WTC11 (cell line): Measurements from ENCODE around the gene PNMA8A. TPM values are rescaled to one million over a fixed set of nuclear protein-coding genes. Genes with fewer than 3 reads are reported as not detected.
"Not testable (repeated sequence)": the region's sequence is repeated elsewhere in the genome, so short reads cannot be mapped to it uniquely, and the experiment has no call there.

Experiments used
- ATAC-seq: fragments of 200-7000 bp; cut with Tn5 transposase; 2 replicates; pipeline ENCODE4 v1.10.0; 2021; ENCODE audit warnings: mild to moderate bottlenecking, moderate library complexity
- CTCF ChIA-PET: fragments of 300-600 bp; sonication (Branson Sonifier 250); formaldehyde crosslinking; loops from one replicate; lab custom pipeline; 2021; ENCODE audit warnings: antibody characterized with exemption; lab: Charles Lee
- POLR2A ChIA-PET: fragments of 350-600 bp; sonication (Branson Sonifier 250); formaldehyde crosslinking; loops from one replicate; lab custom pipeline; 2021; ENCODE audit warnings: antibody characterized with exemption; lab: Charles Lee
- DNase-seq: peaks from one replicate; pipeline ENCODE4 v3.0.0; 2021; ENCODE audit warnings: low spot score
- H3K27ac Mint-ChIP-seq: 2 replicates; pipeline ENCODE4 v1.8.0; 2021; ENCODE audit warnings: mixed read lengths
- H3K27me3 Mint-ChIP-seq: 2 replicates; pipeline ENCODE4 v1.8.0; 2021; ENCODE audit warnings: low read depth, mild to moderate bottlenecking, moderate library complexity, mixed read lengths
- H3K36me3 Mint-ChIP-seq: 2 replicates; pipeline ENCODE4 v1.8.0; 2021; ENCODE audit warnings: mixed read lengths
- H3K4me1 Mint-ChIP-seq: 2 replicates; pipeline ENCODE4 v1.8.0; 2022; ENCODE audit warnings: mixed read lengths
- H3K4me3 Mint-ChIP-seq: 2 replicates; pipeline ENCODE4 v1.8.0; 2021; ENCODE audit warnings: mild to moderate bottlenecking, moderate library complexity, mixed read lengths
- H3K9me3 Mint-ChIP-seq: 2 replicates; pipeline ENCODE4 v1.8.0; 2021; ENCODE audit warnings: mixed read lengths
- ATF3 ChIP-seq: sonication (generic); formaldehyde crosslinking; conservative IDR thresholded peaks from 2 replicates; pipeline ENCODE4 v1.8.1; 2022; ENCODE audit warnings: mild to moderate bottlenecking, missing genetic modification reagents
- CBFB ChIP-seq: sonication (generic); formaldehyde crosslinking; IDR thresholded peaks from 2 replicates; pipeline ENCODE4 v1.8.1; 2022; ENCODE audit warnings: mild to moderate bottlenecking, low read depth, missing genetic modification reagents
- CTCF ChIP-seq: fragments of 200-600 bp; IDR thresholded peaks from 2 replicates; pipeline ENCODE4 v1.8.0; 2022; ENCODE audit warnings: antibody characterized with exemption
- E2F1 ChIP-seq: sonication (generic); formaldehyde crosslinking; IDR thresholded peaks from 2 replicates; pipeline ENCODE4 v1.8.0; 2022; ENCODE audit warnings: mild to moderate bottlenecking, missing genetic modification reagents
- E2F5 ChIP-seq: sonication (generic); formaldehyde crosslinking; IDR thresholded peaks from 2 replicates; pipeline ENCODE4 v1.8.1; 2022; ENCODE audit warnings: mild to moderate bottlenecking, moderate library complexity, missing genetic modification reagents
- FOXK1 ChIP-seq: sonication (generic); formaldehyde crosslinking; IDR thresholded peaks from 2 replicates; pipeline ENCODE4 v1.8.0; 2022; ENCODE audit warnings: mild to moderate bottlenecking, moderate library complexity, missing genetic modification reagents
- MLX ChIP-seq: sonication (generic); formaldehyde crosslinking; IDR thresholded peaks from 2 replicates; pipeline ENCODE4 v1.8.1; 2023; ENCODE audit warnings: mild to moderate bottlenecking, missing genetic modification reagents, moderate library complexity
- STAT6 ChIP-seq: sonication (generic); formaldehyde crosslinking; conservative IDR thresholded peaks from 2 replicates; pipeline ENCODE4 v1.8.1; 2023; ENCODE audit warnings: mild to moderate bottlenecking, low read depth, missing genetic modification reagents, moderate library complexity
- TEAD1 ChIP-seq: sonication (generic); formaldehyde crosslinking; IDR thresholded peaks from 2 replicates; pipeline ENCODE4 v1.8.0; 2022; ENCODE audit warnings: mild to moderate bottlenecking, missing genetic modification reagents
- TP53 ChIP-seq: sonication (generic); formaldehyde crosslinking; IDR thresholded peaks from 2 replicates; pipeline ENCODE4 v1.8.1; 2023; ENCODE audit warnings: mild to moderate bottlenecking, missing genetic modification reagents
- USF1 ChIP-seq: sonication (generic); formaldehyde crosslinking; IDR thresholded peaks from 2 replicates; pipeline ENCODE4 v1.8.0; 2022; ENCODE audit warnings: mild to moderate bottlenecking, missing genetic modification reagents
- ZMAT4 ChIP-seq: fragments of 250-450 bp; sonication (Bioruptor Pico); IDR thresholded peaks from 2 replicates; pipeline ENCODE4 v1.9.0; 2021; ENCODE audit warnings: mild to moderate bottlenecking
- ZNF396 ChIP-seq: fragments of 250-450 bp; sonication (Bioruptor Pico); IDR thresholded peaks from 2 replicates; pipeline ENCODE4 v1.8.0; 2021; ENCODE audit warnings: mild to moderate bottlenecking, moderate library complexity, borderline replicate concordance
- total RNA-seq: library from RNA; stranded (reverse); gene quantifications from 3 replicates; pipeline ENCODE4 v1.2.3, GENCODE V29; 2021

PNMA8A gene
- total RNA-seq, 1 experiment from 2014 or later, result 25.4 TPM

GRCh38 chr19:46435009-46435408 is 36.4 kb downstream of the PNMA8A start:
- DNase-seq (no peak), ATAC-seq (no peak)
- Mint-ChIP-seq H3K9me3 (no peaks in the 10 kb centered on the region), H3K27ac (no peak overlapping the region), H3K4me3 (no peak overlapping the region), H3K27me3 (peaks cover 5% of the 10 kb centered on the region; the same call in 1 of the 2 replicates), H3K36me3 (no peaks in the 10 kb centered on the region), H3K4me1 (0 out of 2 replicates have a peak, but pooled peaks cover 4% of the 10 kb centered on the region)
- ChIA-PET CTCF (interaction anchor here (0.6 kb wide), 1 partner anchor 30 kb away, joined by 3 read pairs; no protein-coding TSS in a partner anchor), POLR2A (no interaction called here)
- TF ChIP-seq CTCF, result no peak
- no peak for TF ChIP-seq MLX (CRISPR knock-in tag)
- no peak for TF ChIP-seq USF1 (CRISPR knock-in tag)
- no peak for TF ChIP-seq STAT6 (CRISPR knock-in tag)
- no peak for TF ChIP-seq TEAD1 (CRISPR knock-in tag)
- no peak for TF ChIP-seq ATF3
- no peak for TF ChIP-seq FOXK1 (CRISPR knock-in tag)
- no peak for TF ChIP-seq ZMAT4 (CRISPR knock-in tag)
- no peak for TF ChIP-seq E2F1 (CRISPR knock-in tag)
- no peak for TF ChIP-seq CBFB (CRISPR knock-in tag)
- no peak for TF ChIP-seq TP53 (CRISPR knock-in tag)
- TF ChIP-seq ZNF396 (CRISPR knock-in tag), result no peak
- no peak for TF ChIP-seq E2F5 (CRISPR knock-in tag)

GRCh38 chr19:46433470-46433869 is 37.9 kb downstream of the PNMA8A start:
- CTCF ChIA-PET, result interaction anchor here (2.4 kb wide), 1 partner anchor 32 kb away, joined by 32 read pairs; no protein-coding TSS in a partner anchor
- POLR2A ChIA-PET, result interaction anchor here (0.7 kb wide), 1 partner anchor 266 kb away, joined by 6 read pairs; no protein-coding TSS in a partner anchor

More at GRCh38 chr19:46433470-46433869, 37.9 kb downstream of the PNMA8A start:
- not testable (repeated sequence) for DNase-seq, H3K9me3 Mint-ChIP-seq, H3K4me3 Mint-ChIP-seq, H3K27ac Mint-ChIP-seq, ATAC-seq, H3K36me3 Mint-ChIP-seq
- Mint-ChIP-seq H3K4me1 (peaks cover 11% of the 10 kb centered on the region), H3K27me3 (peaks cover 13% of the 10 kb centered on the region)
